Keratinocyte (primary cell): ENCODE results near the gene UGT2A2. TPM values are rescaled to one million over a fixed set of nuclear protein-coding genes. Genes with fewer than 3 reads are reported as not detected.

ENCODE experiments used
- DNase-seq: peaks from one replicate; pipeline ENCODE4 v3.0.0-alpha.2; 2011; ENCODE audit warnings: low read depth, missing footprints, low spot score
- FAIRE-seq: peaks from 2 replicates; lab custom pipeline; 2011; peaks lifted over from hg19 to GRCh38; lab: Jason Lieb, UNC
- H2AFZ ChIP-seq: 2 replicates; pipeline ENCODE4 v1.6.0; 2012; ENCODE audit warnings: low read length, control low read depth, inconsistent platforms; ENCODE audit not compliant: control insufficient read depth
- H3K27ac ChIP-seq: 2 replicates; pipeline ENCODE4 v1.5.1; 2011; ENCODE audit warnings: low read length; ENCODE audit not compliant: control insufficient read depth, insufficient read depth
- H3K27me3 ChIP-seq: 3 replicates; pipeline ENCODE4 v1.6.0; 2011; ENCODE audit warnings: low read length; ENCODE audit not compliant: control insufficient read depth, insufficient read depth; ENCODE audit errors: extremely low read depth
- H3K36me3 ChIP-seq, 2 experiments: 2 replicates in 1 of 2; 3 replicates in 1 of 2; pipeline ENCODE4 v1.5.1; 2011; ENCODE audit warnings: low read length in 2 of 2, mild to moderate bottlenecking in 1 of 2; ENCODE audit not compliant: control insufficient read depth in 2 of 2, insufficient read depth in 2 of 2; ENCODE audit errors: extremely low read depth in 1 of 2
- H3K4me1 ChIP-seq: 3 replicates; pipeline ENCODE4 v1.5.1; 2011; ENCODE audit warnings: low read length; ENCODE audit not compliant: control insufficient read depth, insufficient read depth; ENCODE audit errors: extremely low read depth
- H3K4me2 ChIP-seq: 3 replicates; pipeline ENCODE4 v1.6.0; 2011; ENCODE audit warnings: low read depth, low read length; ENCODE audit not compliant: control insufficient read depth, insufficient read depth; ENCODE audit errors: extremely low read depth
- H3K4me3 ChIP-seq, 3 experiments: fragments of 200-600 bp in 1 of 3; sonication (generic) in 1 of 3; 2 replicates in 2 of 3; 3 replicates in 1 of 3; pipeline ENCODE4 v1.5.1; 2011 to 2016; ENCODE audit warnings: low read length in 3 of 3, mild to moderate bottlenecking in 3 of 3, control low read depth in 2 of 3, inconsistent platforms in 1 of 3, low read depth in 1 of 3, mixed read lengths in 1 of 3, mixed run types in 1 of 3, moderate library complexity in 1 of 3; ENCODE audit not compliant: control insufficient read depth in 2 of 3, insufficient read depth in 2 of 3; ENCODE audit errors: extremely low read depth in 1 of 3
- H3K79me2 ChIP-seq: 2 replicates; pipeline ENCODE4 v1.6.0; 2012; ENCODE audit warnings: low read length; ENCODE audit not compliant: control insufficient read depth, insufficient read depth
- H3K9ac ChIP-seq: 3 replicates; pipeline ENCODE4 v1.6.0; 2011; ENCODE audit warnings: low read length; ENCODE audit not compliant: control insufficient read depth, insufficient read depth; ENCODE audit errors: extremely low read depth
- H3K9me1 ChIP-seq: 3 replicates; pipeline ENCODE4 v1.6.0; 2011; ENCODE audit warnings: low read length; ENCODE audit not compliant: control insufficient read depth, insufficient read depth; ENCODE audit errors: extremely low read depth
- H3K9me3 ChIP-seq: 2 replicates; pipeline ENCODE4 v1.5.1; 2012; ENCODE audit warnings: low read depth, low read length; ENCODE audit not compliant: control insufficient read depth
- H4K20me1 ChIP-seq: 3 replicates; pipeline ENCODE4 v1.6.0; 2011; ENCODE audit warnings: low read length; ENCODE audit not compliant: control insufficient read depth, insufficient read depth; ENCODE audit errors: extremely low read depth
- EZH2 ChIP-seq: IDR thresholded peaks from one replicate; pipeline ENCODE4 v1.6.1; 2012; ENCODE audit warnings: inconsistent platforms, mild to moderate bottlenecking, low read length, moderate library complexity
- dilution Hi-C: fragments of 300-500 bp; cut with MboI; formaldehyde crosslinking; loops from one replicate; pipeline ENCODE4 v1.7.0; 2020; ENCODE audit warnings: low sequenced_read_pairs; ENCODE audit not compliant: extremely low pct_ligation_motif_present
- polyA plus RNA-seq, 5 experiments: library from polyadenylated mRNA; depleted of rRNA in 3 of 5; stranded (reverse) in 3 of 5; stranded (forward) in 1 of 5; unstranded in 1 of 5; fragments of >200 nt; gene quantifications; 1 replicate in 1 of 5; 2 replicates in 3 of 5; 3 replicates in 1 of 5; pipeline versions ENCODE4 v1.2.1 to v1.2.3, GENCODE V29; 2011 to 2012; ENCODE audit warnings: missing spikeins in 2 of 5, low read depth in 1 of 5, low replicate concordance in 1 of 5
- TF ChIP-seq, protein P1 (sequence below), 3 experiments: IDR thresholded peaks in 1 of 3; conservative IDR thresholded peaks in 1 of 3; optimal IDR thresholded peaks in 1 of 3; 2 replicates in 2 of 3; 3 replicates in 1 of 3; pipeline versions ENCODE3 to v1.5.1; 2011; ENCODE audit warnings: low read length in 3 of 3, mild to moderate bottlenecking in 3 of 3, moderate library complexity in 2 of 3, control low read depth in 1 of 3, inconsistent platforms in 1 of 3; ENCODE audit not compliant: insufficient read depth in 2 of 3; ENCODE audit errors: extremely low read depth in 1 of 3

UGT2A2 gene
- polyA plus RNA-seq, 1 donor (not counting 4 experiments of a cell fraction or from before 2014, with no cell fraction given): not detected

DNA sequence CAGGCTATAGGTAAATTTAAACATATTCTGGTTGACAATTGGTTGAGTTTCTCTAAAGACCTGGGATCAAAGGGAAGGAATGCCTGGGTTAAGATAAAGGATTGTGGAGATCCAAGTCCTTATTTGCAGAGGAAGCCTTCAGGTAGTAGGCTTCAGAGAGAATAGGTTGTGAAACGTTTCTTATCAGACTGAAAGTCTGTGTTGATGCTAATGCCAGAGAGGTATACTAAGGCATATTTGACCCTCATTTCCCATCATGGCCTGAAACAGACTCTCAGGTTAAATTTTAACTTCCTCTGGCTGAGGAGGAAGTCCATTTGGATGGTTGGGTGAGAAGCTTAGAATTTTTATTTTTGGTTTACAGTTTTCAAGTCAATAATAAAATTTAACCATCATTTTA lies 48.1 kb downstream of the UGT2A2 start:
- DNase-seq: no peak
- no peaks in the 10 kb centered on the region for H3K9me3 ChIP-seq
- no peaks in the 10 kb centered on the region for H3K36me3 ChIP-seq
- no peak overlapping the region for H3K27ac ChIP-seq
- no peaks in the 10 kb centered on the region for H3K79me2 ChIP-seq
- no peak for TF ChIP-seq EZH2
- TF ChIP-seq, protein P1, sequence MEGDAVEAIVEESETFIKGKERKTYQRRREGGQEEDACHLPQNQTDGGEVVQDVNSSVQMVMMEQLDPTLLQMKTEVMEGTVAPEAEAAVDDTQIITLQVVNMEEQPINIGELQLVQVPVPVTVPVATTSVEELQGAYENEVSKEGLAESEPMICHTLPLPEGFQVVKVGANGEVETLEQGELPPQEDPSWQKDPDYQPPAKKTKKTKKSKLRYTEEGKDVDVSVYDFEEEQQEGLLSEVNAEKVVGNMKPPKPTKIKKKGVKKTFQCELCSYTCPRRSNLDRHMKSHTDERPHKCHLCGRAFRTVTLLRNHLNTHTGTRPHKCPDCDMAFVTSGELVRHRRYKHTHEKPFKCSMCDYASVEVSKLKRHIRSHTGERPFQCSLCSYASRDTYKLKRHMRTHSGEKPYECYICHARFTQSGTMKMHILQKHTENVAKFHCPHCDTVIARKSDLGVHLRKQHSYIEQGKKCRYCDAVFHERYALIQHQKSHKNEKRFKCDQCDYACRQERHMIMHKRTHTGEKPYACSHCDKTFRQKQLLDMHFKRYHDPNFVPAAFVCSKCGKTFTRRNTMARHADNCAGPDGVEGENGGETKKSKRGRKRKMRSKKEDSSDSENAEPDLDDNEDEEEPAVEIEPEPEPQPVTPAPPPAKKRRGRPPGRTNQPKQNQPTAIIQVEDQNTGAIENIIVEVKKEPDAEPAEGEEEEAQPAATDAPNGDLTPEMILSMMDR (optimal IDR thresholded peaks at IDR 0.05 in 1 of 3, IDR thresholded peaks at IDR 0.05 in 1 of 3, conservative IDR thresholded peaks at IDR 0.05 in 1 of 3; ENCODE audit: extremely low read depth in 1 of 3, insufficient read depth in 2 of 3, low read length in 3 of 3): no peak
- H3K4me2 ChIP-seq: no peak overlapping the region
- no peaks in the 10 kb centered on the region for H3K4me1 ChIP-seq
- no peaks in the 10 kb centered on the region for H4K20me1 ChIP-seq
- dilution Hi-C loops: no loop called here
- no peak overlapping the region for H3K4me3 ChIP-seq
- H3K27me3 ChIP-seq: no peaks in the 10 kb centered on the region
- FAIRE-seq: no peak
- no peak overlapping the region for H2AFZ ChIP-seq
- no peak overlapping the region for H3K9ac ChIP-seq
- no peaks in the 10 kb centered on the region for H3K9me1 ChIP-seq

DNA sequence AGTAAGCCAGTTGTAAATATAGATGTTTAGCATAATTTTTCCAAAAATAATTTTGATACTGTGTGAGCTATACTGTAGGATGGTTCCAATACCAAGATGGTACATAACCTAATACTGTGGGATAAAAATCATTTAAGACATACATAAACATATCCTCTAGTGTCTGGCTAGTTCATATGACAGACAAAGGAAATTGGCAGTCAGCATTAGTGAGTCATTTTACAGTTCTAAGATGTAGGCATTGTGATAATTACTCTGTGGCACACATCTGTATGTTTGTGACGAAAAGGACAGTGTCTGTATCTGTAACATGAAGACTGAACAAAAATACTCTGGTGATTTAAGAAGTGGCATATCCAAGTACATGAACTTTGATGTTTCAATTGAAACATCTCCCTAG lies 49.6 kb downstream of the UGT2A2 start:
- H3K27ac ChIP-seq: no peak overlapping the region
- no peaks in the 10 kb centered on the region for H3K4me1 ChIP-seq
- no peaks in the 10 kb centered on the region for H3K79me2 ChIP-seq
- no peak overlapping the region for H3K9ac ChIP-seq
- DNase-seq (no peak), FAIRE-seq (no peak)
- no peaks in the 10 kb centered on the region for H3K27me3 ChIP-seq
- H3K9me3 ChIP-seq: no peaks in the 10 kb centered on the region
- H2AFZ ChIP-seq: no peak overlapping the region
- H3K9me1 ChIP-seq: no peaks in the 10 kb centered on the region
- H3K4me3 ChIP-seq: no peak overlapping the region
- H3K4me2 ChIP-seq: no peak overlapping the region
- dilution Hi-C loops: no loop called here
- TF ChIP-seq, protein P1 (optimal IDR thresholded peaks at IDR 0.05 in 1 of 3, IDR thresholded peaks at IDR 0.05 in 1 of 3, conservative IDR thresholded peaks at IDR 0.05 in 1 of 3; ENCODE audit: extremely low read depth in 1 of 3, insufficient read depth in 2 of 3, low read length in 3 of 3): no peak
- no peak for TF ChIP-seq EZH2
- no peaks in the 10 kb centered on the region for H4K20me1 ChIP-seq
- H3K36me3 ChIP-seq: no peaks in the 10 kb centered on the region
